Activated naive CD4-positive, alpha-beta T cell (primary cell): ENCODE measurements around the gene ZCCHC10.
"Not testable (repeated sequence)": the region's sequence is repeated elsewhere in the genome, so short reads cannot be mapped to it uniquely, and the experiment has no call there.

Experiments
- DNase-seq, 4 experiments: peaks; one replicate each; lab custom pipeline; 2025; lab: John Stamatoyannopoulos, UW

ZCCHC10 gene

DNA sequence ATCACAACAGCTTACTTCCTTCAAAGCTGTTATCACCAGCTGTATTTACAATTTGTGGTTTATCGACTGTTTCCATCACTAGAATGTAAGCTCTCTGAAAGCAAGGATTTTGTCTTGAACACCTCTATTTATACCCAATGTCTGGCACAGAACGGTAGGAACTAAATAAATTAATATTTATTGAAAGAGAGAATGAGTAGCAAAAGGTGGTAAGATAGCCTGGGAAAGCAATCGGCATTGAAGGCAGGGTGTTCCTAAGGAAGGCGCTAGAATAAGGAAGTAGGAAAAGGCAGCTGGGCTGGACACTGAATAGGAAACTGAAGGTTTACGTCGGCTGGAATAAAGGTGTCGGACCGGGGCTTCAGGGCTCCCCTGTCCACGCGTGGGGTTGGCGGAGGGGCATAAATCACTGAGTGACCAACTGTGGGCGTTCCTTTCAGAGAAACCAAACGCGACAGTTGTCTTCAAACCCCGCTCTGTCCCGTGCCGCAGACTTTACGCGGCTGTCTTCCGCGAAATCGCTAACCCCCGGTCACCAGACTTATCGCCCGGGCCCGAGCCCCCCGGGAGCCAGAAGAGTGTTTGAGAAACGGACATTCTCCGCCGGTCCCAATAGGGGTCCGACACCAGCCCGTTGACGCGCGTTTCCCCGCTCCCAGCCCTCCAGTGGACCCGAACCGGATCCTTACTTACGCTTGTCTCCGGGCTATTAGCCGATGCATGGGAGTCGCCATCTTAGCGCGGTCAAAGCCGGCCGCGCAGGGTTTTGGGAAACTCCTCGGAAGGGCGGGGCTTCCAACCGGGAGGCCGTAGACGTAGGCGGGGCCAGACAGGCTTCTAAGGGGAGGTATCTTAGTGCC is at the start of gene ZCCHC10:
ZCCHC10 (minus strand) TSS at position 746 of the 860 bp plus-strand sequence; CDS start at position 734, 12 bp downstream.
- peak; percentile 71 to 86 (median 78) for DNase-seq

DNA sequence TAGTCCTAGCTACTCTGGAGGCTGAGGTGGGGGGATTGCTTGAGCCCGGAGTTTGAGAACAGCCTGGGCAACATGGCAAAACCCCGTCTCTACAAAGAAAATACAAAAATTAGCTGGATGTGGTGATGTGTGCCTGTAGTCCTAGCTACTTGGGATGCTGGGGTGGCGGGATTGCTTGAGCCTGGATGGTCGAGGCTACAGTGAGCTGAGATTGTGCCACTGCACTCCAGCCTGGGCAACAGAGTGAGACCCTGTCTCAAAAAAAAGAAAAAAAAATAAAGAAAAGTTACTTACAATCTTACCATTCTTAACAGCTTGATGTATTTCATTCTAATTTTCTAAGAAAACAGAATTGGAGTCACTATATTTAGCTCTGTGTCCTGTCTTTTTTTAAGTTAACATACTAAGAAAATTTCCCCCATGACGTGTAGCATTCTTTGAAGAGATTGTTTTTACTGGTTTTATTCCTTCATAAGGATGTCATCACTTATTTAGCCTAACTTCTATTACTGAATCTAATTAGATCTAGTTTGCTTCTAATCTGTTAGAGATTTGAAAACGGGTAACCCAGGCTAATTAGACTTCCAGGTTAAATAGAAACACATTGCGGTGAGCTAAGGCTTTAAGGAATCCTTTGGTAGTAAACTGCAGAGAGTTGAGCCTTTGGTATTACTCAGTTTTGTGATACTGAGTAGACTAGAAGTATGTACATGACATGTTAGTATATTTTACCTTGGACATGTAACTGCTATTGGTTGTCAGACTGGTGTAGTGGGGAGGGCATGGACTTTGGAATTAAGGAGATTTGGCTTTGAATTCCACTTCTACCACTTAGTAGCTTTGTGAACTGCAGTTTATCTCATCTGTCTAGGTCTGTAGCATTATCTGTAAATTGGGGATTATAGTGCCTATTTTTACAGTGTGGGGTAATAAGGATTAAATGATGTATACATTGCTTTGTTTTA is 49.5 kb upstream of the ZCCHC10 start:
- no peak for DNase-seq

GRCh38 chr5:133072021-133072420 is 45.7 kb upstream of the ZCCHC10 start:
- DNase-seq, result no peak

- DNase-seq, result no peak
Measured at GRCh38 chr5:133066045-133066444, 39.7 kb upstream of the ZCCHC10 start.

DNA sequence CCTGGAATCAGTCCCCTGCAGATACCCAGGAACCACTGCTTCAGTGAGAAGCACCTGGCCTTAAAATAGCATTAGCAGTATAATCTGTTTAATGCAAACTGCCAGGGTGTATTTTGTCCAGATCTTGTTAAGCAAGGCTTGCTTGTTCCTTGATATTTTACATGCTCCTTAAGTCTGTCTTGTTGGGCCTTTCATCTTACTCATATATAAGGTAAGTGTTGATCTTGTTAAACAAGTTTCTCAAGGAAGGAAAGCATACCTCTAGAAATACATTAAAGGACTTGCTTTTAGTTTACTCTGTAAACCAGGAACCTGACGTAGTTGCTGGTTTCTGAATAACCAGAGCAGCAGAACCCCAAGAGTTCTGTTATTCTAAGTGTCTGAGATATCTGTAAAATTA is 39.1 kb upstream of the ZCCHC10 start:
- DNase-seq, result no peak

GRCh38 chr5:133063965-133064364 is 37.6 kb upstream of the ZCCHC10 start:
- DNase-seq, result no peak

- DNase-seq, result no peak
Measured at GRCh38 chr5:133062276-133062675, 35.9 kb upstream of the ZCCHC10 start.

DNA sequence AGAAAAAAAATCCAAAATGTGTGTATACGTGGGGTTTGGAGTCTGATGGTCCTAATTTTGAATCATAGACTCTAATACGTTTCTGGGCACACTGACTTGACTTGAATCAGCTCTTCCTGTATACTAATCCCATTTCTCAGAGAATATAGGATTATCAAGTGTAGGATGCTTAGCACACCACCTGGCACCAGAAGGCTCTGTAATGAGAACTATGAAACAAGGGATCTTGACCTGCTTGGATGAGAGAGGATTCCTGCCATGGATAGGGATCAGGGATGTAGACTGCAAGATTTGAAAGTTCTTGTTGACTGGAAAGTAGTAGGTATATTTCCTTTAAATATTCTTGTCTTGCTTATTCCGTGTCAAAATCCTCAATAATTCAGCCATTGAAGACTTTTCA is 33.3 kb upstream of the ZCCHC10 start:
- no peak for DNase-seq

GRCh38 chr5:133056891-133057290 is 30.5 kb upstream of the ZCCHC10 start:
- DNase-seq, result no peak

- no peak for DNase-seq
Measured at GRCh38 chr5:133054697-133055471, 28.5 kb upstream of the ZCCHC10 start.

DNA sequence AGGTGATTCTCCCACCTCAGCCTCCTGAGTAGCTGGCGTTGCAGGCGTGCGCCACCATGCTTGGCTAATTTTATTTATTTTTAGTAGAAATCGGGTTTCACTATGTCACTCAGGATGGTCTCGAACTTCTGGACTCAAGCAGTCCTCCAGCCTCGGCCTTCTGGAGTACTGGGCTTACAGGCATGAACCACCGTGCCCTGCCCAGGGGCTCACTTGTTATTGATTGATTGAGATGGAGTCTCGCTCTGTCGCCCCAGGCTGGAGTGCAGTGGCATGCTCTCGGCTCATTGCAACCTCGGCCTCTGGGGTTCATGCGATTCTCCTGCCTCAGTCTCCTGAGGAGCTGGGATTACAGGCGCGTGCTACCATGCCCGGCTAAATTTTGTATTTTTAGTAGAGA is 27.1 kb upstream of the ZCCHC10 start:
- DNase-seq, result no peak

GRCh38 chr5:133052317-133053175 is 26.2 kb upstream of the ZCCHC10 start:
- peak in 1 of 4 experiments; percentile 21 for DNase-seq

DNA sequence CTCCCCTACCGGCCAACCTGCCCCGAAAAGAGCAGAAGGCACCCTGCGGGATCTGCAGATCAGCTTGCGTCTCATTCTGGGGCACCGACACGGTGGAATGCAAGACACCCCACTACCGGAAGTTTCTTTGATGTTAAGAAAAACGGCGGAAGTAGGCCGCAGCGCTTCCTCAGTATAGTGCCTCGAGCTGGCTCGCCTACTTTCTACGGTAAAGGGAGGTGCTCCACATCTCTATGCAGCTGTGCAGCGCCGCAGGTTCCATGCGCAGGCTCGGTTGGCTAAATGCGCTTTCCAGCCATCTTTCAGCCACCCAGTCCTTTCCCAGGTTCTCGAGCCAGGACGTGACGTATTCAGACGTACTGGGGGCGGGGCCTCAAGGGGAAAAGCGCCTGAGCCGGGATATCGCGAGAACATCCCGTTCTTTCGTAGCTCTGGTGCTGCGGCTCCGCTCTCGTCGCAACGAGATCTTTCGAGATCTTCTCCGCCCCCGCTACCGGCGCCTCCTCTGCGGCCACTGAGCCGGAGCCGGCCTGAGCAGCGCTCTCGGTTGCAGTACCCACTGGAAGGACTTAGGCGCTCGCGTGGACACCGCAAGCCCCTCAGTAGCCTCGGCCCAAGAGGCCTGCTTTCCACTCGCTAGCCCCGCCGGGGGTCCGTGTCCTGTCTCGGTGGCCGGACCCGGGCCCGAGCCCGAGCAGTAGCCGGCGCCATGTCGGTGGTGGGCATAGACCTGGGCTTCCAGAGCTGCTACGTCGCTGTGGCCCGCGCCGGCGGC is 25.4 kb upstream of the ZCCHC10 start, which contains the start of gene HSPA4:
HSPA4 (plus strand) TSS at position 472 of the 775 bp plus-strand sequence; CDS start at position 710, 238 bp downstream.
- peak; percentile 87 to 92 (median 88) for DNase-seq

DNA sequence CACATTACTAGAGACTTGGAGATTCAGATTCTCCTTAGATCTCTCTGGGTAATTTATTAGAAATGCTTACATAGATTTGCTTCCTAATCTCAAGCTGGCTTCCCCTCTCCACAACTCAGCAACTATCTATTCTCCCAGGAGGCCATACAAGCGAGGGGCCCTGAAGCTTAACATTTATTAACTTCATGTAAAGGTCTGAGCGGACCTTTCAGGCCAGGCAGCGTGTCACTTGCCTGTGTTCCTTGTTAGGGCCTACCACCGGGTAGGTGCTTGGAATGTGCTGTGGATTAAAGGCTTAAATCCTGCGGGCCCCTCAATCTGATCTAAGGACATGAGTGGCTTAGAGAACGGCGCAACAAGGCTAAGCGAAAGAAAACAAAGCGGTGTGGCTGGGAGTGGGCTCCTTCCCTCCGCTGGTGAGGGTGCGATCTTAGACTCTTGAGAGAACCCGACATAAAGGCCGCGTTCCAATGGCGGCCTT is 24.8 kb upstream of the ZCCHC10 start:
- no peak for DNase-seq

GRCh38 chr5:133050521-133050920 is 24.2 kb upstream of the ZCCHC10 start:
- no peak for DNase-seq

DNA sequence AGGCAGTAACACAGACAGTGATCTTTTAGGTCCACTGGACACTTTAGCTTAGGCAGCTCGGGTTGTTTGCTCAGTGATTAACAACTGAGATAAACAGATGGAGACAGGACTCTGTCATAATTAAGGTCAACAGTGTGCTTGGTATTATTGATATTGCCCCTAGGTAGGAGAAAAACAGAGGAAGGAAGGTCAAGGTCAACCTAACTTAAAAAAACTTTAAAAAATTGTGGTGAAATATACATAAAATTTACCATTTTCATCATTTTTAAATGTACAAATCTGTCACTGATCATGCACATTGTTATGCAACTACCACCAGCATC is 23.3 kb upstream of the ZCCHC10 start:
- no peak for DNase-seq

DNA sequence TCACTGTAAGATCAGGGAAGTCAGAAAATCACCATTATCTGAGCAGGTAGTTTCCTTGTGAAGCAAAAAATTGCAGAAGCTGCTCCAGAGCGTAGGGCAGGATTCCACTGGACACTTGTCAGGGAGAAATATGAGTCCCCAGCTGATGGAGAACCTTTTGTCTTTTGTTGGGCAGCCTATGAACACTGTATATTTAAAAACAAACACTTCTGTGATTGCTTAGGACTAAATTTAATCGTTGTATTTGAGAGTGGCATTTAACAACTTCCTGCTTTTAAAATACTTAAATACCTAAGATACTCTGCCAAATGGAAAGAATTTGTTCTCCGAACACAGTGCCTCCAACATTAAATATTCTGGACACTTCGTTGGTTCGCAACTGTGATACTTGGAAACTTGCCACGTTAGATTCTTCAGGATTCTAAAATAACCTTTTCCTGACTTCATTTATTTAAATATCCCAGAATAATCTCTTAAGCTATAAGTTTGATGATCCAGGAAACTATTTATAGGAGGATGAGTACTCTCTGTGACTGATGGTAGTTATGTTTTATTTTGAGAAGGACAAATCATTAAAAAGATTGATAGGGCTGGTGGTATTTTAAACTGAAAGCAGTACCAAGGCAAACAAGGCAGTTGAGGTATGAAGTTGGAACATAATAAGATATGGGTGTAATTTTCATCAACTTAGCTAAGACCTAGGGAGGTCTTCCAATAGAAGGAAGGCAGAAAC is 22.8 kb upstream of the ZCCHC10 start:
- no peak for DNase-seq

GRCh38 chr5:133047404-133047803 is 21.1 kb upstream of the ZCCHC10 start:
- DNase-seq, result no peak

DNA sequence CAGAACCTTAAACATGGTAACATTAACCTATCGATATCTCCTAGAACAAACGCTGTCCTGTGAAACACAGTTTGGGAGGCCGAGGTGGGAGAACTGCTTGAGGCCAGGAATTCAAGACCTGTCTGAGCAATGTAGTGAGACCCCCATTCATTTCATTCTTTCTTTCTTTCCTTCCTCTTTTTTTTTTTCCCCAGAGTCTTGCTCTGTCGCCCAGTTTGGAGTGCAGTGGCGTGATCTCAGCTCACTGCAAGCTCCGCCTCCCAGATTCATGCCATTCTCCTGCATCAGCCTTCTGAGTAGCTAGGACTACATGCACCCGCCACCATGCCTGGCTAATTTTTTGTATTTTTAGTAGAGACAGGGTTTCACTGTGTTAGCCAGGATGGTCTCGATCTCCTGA is 20.2 kb upstream of the ZCCHC10 start:
- not testable (repeated sequence) for DNase-seq
